OCI-LY1 (cell line): ENCODE data around the gene HP.

Experiments
- EZH2 ChIP-seq: fragments of 200-600 bp; sonication (generic), shearing (Covaris generic); IDR thresholded peaks from 2 replicates; pipeline ENCODE4 v1.8.0; 2017; ENCODE audit warnings: borderline replicate concordance, mixed run types, mild to moderate bottlenecking, antibody characterized with exemption, low read length, moderate library complexity, mixed read lengths
- TF ChIP-seq, protein P1 (sequence below): fragments of 200-600 bp; sonication (generic), shearing (Covaris generic); IDR thresholded peaks from 2 replicates; pipeline ENCODE4 v1.5.1; 2017; ENCODE audit warnings: mild to moderate bottlenecking, antibody characterized with exemption, low read length, moderate library complexity, mixed read lengths

DNA sequence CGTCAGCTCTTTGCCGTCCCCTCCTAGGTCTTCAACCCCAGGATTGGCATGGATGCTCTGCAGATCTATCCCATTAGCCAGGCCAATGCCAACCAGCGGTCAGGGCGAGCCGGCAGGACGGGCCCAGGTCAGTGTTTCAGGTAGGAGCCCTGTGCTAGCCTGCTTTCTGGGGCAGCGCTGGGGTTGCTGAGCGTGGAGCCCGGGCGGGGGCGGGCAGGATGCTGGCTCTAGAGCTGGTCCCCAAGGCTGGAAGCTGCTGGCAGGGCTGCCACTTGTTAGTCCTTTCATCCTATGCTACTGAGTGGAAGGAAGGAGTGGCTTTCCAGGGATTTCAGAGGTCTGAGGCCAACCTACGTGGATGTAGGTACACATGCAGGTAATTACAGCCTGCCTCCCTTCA is 51.7 kb downstream of the HP start:
- TF ChIP-seq, protein P1, sequence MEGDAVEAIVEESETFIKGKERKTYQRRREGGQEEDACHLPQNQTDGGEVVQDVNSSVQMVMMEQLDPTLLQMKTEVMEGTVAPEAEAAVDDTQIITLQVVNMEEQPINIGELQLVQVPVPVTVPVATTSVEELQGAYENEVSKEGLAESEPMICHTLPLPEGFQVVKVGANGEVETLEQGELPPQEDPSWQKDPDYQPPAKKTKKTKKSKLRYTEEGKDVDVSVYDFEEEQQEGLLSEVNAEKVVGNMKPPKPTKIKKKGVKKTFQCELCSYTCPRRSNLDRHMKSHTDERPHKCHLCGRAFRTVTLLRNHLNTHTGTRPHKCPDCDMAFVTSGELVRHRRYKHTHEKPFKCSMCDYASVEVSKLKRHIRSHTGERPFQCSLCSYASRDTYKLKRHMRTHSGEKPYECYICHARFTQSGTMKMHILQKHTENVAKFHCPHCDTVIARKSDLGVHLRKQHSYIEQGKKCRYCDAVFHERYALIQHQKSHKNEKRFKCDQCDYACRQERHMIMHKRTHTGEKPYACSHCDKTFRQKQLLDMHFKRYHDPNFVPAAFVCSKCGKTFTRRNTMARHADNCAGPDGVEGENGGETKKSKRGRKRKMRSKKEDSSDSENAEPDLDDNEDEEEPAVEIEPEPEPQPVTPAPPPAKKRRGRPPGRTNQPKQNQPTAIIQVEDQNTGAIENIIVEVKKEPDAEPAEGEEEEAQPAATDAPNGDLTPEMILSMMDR = no peak
- TF ChIP-seq EZH2 = no peak
